ENCODE data around the gene SLC22A12. TPM values are rescaled to one million over a fixed set of nuclear protein-coding genes. Genes with fewer than 3 reads are reported as not detected.

The SLC22A12 gene
- total RNA-seq, 4 donors from 2014 or later: not detected

DNA sequence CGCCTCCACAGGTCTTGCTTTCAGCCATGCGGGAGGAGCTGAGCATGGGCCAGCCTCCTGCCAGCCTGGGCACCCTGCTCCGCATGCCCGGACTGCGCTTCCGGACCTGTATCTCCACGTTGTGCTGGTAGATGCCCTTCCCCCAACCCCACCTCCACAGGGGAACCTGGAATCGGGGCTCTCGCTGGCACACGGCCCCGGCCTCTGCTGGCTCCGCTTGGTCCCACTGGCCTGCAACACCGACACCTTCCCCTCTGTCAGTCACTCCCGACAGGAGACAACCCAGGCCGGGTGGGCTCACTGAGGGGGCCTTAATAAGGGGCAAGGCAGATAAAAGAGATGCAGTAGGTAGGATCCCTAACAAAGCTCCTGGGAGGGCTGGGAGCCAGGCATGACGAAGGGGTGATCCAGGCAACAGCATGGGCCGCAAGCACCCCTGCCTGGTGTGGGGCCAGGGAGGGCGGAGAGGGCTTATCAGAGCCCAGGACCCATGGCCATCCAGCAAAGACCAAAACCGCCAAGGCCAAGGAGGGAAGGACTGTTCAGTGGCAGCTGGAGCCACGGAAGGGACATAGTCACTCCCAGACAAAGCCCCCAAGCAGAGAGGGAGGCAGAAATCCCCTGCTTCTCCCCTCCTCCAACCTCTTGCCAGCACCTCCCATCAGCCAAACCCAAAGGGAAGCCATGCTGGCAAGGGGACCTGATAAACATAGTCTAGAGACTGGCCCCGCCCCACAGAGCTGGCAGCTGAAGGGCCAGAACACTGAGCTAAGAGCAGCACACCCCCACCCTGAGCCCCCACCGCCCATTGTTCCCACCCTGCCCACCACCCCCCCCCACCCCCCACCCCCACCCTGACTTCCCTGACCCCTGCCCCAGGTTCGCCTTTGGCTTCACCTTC, 8.0 kb downstream of the SLC22A12 start:
- Histone ChIP-seq H3K36me3 (no peaks in the 10 kb centered on the region), H3K4me1 (no peaks in the 10 kb centered on the region), H3K27ac (no peak overlapping the region), H3K27me3 (no peaks in the 10 kb centered on the region), H3K9me3 (no peaks in the 10 kb centered on the region), H3K4me3 (no peak overlapping the region)
- TF ChIP-seq, protein P1, sequence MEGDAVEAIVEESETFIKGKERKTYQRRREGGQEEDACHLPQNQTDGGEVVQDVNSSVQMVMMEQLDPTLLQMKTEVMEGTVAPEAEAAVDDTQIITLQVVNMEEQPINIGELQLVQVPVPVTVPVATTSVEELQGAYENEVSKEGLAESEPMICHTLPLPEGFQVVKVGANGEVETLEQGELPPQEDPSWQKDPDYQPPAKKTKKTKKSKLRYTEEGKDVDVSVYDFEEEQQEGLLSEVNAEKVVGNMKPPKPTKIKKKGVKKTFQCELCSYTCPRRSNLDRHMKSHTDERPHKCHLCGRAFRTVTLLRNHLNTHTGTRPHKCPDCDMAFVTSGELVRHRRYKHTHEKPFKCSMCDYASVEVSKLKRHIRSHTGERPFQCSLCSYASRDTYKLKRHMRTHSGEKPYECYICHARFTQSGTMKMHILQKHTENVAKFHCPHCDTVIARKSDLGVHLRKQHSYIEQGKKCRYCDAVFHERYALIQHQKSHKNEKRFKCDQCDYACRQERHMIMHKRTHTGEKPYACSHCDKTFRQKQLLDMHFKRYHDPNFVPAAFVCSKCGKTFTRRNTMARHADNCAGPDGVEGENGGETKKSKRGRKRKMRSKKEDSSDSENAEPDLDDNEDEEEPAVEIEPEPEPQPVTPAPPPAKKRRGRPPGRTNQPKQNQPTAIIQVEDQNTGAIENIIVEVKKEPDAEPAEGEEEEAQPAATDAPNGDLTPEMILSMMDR (IDR thresholded peaks at IDR 0.05): no peak
- TF ChIP-seq POLR2A (IDR thresholded peaks at IDR 0.05): no peak
- no peak for DNase-seq
- WGBS, 2 donors: 83% methylated on average over 4 of the region's 23 CpGs; no CpG with 5 or more reads in 1 of the 2 donors
- intact Hi-C loops (cut with DNase I): no loop called here

GRCh38 chr11:64599698-64600211, 8.7 kb downstream of the SLC22A12 start:
- no peak for TF ChIP-seq POLR2A (IDR thresholded peaks at IDR 0.05)
- TF ChIP-seq, protein P1 (IDR thresholded peaks at IDR 0.05): no peak
- H3K27ac ChIP-seq: no peak overlapping the region
- intact Hi-C loops (cut with DNase I): no loop called here
- no peak for DNase-seq
- H3K9me3 ChIP-seq: no peaks in the 10 kb centered on the region
- H3K4me3 ChIP-seq: no peak overlapping the region
- H3K4me1 ChIP-seq: no peaks in the 10 kb centered on the region
- no peaks in the 10 kb centered on the region for H3K27me3 ChIP-seq
- H3K36me3 ChIP-seq: no peaks in the 10 kb centered on the region
- 84 to 89% methylated on average over 8 to 9 of the region's 17 CpGs for WGBS, 2 donors

DNA sequence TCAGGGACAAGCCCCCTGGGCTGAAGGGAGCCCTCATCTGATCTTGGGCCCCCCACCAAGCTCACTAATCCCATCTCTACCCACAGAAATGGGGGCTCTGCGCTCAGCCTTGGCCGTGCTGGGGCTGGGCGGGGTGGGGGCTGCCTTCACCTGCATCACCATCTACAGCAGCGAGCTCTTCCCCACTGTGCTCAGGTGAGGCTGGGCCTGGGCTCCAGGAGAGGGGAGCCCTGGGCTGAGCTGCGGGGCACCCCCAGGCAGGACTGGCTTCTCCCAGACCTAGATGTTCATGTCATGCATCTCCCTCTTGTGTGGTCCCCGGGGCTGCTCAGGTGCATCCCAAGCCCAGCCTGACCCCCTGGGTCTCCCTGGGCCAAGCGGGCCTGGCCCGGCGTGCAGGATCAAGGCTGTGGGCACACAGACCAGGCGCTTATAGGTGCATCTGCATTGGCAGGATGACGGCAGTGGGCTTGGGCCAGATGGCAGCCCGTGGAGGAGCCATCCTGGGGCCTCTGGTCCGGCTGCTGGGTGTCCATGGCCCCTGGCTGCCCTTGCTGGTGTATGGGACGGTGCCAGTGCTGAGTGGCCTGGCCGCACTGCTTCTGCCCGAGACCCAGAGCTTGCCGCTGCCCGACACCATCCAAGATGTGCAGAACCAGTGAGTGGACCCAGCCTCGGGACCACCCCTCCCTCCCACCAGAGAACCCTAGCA, 9.4 kb downstream of the SLC22A12 start:
- Histone ChIP-seq H3K27ac (no peak overlapping the region), H3K36me3 (no peaks in the 10 kb centered on the region), H3K4me3 (no peak overlapping the region), H3K9me3 (no peaks in the 10 kb centered on the region), H3K27me3 (peaks cover 0 to 6% (median 0%) of the 10 kb centered on the region in 4 donors), H3K4me1 (no peaks in the 10 kb centered on the region)
- TF ChIP-seq, protein P1 (IDR thresholded peaks at IDR 0.05): no peak
- no peak for TF ChIP-seq POLR2A (IDR thresholded peaks at IDR 0.05)
- 96% methylated on average over 5 of the region's 19 CpGs; no CpG with 5 or more reads in 1 of the 2 donors for WGBS, 2 donors
- DNase-seq: no peak
- intact Hi-C loops (cut with DNase I): no loop called here

DNA sequence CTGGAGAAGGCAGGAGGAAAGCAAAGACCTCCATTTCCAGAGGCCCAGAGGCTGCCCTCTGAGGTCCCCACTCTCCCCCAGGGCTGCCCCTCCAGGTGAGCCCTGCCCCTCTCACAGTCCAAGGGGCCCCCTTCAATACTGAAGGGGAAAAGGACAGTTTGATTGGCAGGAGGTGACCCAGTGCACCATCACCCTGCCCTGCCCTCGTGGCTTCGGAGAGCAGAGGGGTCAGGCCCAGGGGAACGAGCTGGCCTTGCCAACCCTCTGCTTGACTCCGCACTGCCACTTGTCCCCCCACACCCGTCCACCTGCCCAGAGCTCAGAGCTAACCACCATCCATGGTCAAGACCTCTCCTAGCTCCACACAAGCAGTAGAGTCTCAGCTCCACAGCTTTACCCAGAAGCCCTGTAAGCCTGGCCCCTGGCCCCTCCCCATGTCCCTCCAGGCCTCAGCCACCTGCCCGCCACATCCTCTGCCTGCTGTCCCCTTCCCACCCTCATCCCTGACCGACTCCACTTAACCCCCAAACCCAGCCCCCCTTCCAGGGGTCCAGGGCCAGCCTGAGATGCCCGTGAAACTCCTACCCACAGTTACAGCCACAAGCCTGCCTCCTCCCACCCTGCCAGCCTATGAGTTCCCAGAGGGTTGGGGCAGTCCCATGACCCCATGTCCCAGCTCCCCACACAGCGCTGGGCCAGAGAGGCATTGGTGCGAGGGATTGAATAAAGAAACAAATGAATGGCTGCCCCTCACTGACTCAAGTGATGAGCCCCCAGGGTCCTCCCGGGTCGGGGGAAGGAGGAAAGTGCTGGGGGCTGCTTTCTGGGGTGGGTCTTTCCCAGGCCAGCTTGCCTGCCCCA, 10.8 kb downstream of the SLC22A12 start:
- 68 to 70% methylated on average over 5 to 6 of the region's 12 CpGs for WGBS, 2 donors

More for the DNA sequence above, 10.8 kb downstream of the SLC22A12 start:
- Histone ChIP-seq H3K9me3 (no peaks in the 10 kb centered on the region), H3K4me3 (no peak overlapping the region), H3K4me1 (no peaks in the 10 kb centered on the region), H3K36me3 (no peaks in the 10 kb centered on the region), H3K27ac (no peak overlapping the region), H3K27me3 (peaks cover 0 to 20% (median 0%) of the 10 kb centered on the region in 4 donors)
- no peak for TF ChIP-seq POLR2A (IDR thresholded peaks at IDR 0.05)
- TF ChIP-seq, protein P1 (IDR thresholded peaks at IDR 0.05): no peak
- intact Hi-C loops (cut with DNase I): no loop called here
- DNase-seq: no peak
